ENCODE data around the gene CNNM4.

GRCh38 chr2:96859681-96860064 lies 99.0 kb downstream of the CNNM4 start:
- TF ChIP-seq CTCF (tag by site-specific recombination; IDR thresholded peaks at IDR 0.05): no peak
- no peak for TF ChIP-seq ZNF10 (tag by site-specific recombination; IDR thresholded peaks at IDR 0.05)
- TF ChIP-seq ZNF501 (tag by site-specific recombination; IDR thresholded peaks at IDR 0.05): no peak
- no peak for TF ChIP-seq ZNF223 (tag by site-specific recombination; IDR thresholded peaks at IDR 0.05)
- no peak for TF ChIP-seq ZBTB1 (tag by site-specific recombination; IDR thresholded peaks at IDR 0.05)
- TF ChIP-seq PRDM10 (tag by site-specific recombination; IDR thresholded peaks at IDR 0.05): no peak
- no peak for TF ChIP-seq ZNF174 (tag by site-specific recombination; IDR thresholded peaks at IDR 0.05)
- no peak for TF ChIP-seq WT1 (tag by site-specific recombination; IDR thresholded peaks at IDR 0.05)
- TF ChIP-seq TCF7L2 (IDR thresholded peaks at IDR 0.05; ENCODE audit: borderline replicate concordance, low read depth, low read length): no peak
